Measurements from ENCODE around the gene ARHGEF37. TPM values are rescaled to one million over a fixed set of nuclear protein-coding genes. Genes with fewer than 3 reads are reported as not detected.

ARHGEF37 gene
- total and polyA plus RNA-seq, 2 of the 8 experiments (the other 6 are each of a cell fraction or from before 2014, with no cell fraction given), result 0.21 to 0.48 TPM

DNA sequence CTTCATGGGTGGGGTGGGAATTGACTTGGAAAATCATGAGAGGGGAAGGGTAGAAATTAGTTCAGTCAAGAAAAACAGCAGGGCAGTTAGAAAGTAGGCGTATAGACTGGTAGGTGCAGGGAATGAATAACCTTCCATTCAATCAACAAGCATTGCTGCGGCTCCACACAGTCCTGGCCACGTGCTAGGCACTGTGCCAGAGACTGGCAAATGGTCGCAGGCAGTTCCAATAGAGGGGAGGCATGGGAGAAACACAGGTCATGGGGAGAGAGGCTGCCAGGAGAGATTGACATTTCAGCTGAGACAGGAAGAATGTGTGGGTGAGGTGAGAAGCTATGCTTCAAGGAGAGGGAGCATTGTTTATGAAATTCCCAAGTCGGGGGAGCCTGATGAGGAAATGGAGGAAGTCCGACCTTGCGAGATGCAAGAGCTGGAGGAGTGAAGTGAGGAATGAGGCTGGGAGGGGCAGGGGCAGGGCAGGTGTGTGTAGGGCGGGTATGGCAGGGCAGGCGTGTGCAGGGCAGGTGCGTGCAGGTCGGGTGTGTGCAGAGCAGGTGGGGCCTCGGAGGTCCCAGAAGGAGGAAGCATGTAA is 94.4 kb downstream of the ARHGEF37 start (continued):
- TF ChIP-seq CHD7 (IDR thresholded peaks at IDR 0.05; ENCODE audit: insufficient replicate concordance, low read length) (no peak), SIX5 (IDR thresholded peaks at IDR 0.05; ENCODE audit: low read depth, low read length) (no peak), SP4 (IDR thresholded peaks at IDR 0.05; ENCODE audit: low read length) (no peak)
- TF ChIP-seq, protein P1, sequence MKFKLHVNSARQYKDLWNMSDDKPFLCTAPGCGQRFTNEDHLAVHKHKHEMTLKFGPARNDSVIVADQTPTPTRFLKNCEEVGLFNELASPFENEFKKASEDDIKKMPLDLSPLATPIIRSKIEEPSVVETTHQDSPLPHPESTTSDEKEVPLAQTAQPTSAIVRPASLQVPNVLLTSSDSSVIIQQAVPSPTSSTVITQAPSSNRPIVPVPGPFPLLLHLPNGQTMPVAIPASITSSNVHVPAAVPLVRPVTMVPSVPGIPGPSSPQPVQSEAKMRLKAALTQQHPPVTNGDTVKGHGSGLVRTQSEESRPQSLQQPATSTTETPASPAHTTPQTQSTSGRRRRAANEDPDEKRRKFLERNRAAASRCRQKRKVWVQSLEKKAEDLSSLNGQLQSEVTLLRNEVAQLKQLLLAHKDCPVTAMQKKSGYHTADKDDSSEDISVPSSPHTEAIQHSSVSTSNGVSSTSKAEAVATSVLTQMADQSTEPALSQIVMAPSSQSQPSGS (IDR thresholded peaks at IDR 0.05; ENCODE audit: low read length), result no peak
